ENCODE results near the gene SDE2. TPM values are rescaled to one million over a fixed set of nuclear protein-coding genes. Genes with fewer than 3 reads are reported as not detected.
"Not testable (repeated sequence)": the region's sequence is repeated elsewhere in the genome, so short reads cannot be mapped to it uniquely, and the experiment has no call there.

Gene SDE2
- total RNA-seq, 1 experiment from 2014 or later, result 18.3 TPM

DNA sequence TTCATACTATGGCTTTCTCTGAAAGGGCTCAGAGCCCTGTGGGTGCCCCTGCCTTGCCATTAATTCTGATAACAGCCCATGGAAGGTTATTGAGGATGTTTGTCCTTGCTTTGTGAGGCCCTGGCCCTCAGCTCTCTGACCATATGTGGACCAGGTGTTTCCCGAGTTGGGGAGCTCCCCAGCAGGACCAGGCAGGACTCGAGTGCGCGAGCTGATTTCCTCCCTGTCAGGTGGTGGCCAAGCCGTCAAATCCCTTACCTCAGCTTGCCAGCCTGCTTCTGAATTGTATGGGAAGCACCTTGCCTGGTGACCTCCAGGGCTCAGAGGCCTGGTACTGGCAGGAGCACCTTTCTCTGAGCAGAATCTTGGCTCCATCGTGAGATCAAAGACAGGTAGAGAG is 17.9 kb upstream of the SDE2 start:
- in situ Hi-C loops (cut with HindIII; ENCODE audit: low pct_unique_long_range_greater_than_20kb, low sequenced_read_pairs), result no loop called here
- no peak; the same call in 1 of the 2 replicates for ATAC-seq
- H3K9me3 ChIP-seq (ENCODE audit: control insufficient read depth, insufficient read depth, low read depth, low read length), result no peaks in the 10 kb centered on the region
- TF ChIP-seq SIN3A (IDR thresholded peaks at IDR 0.05; ENCODE audit: borderline replicate concordance, insufficient read depth, low read depth, low read length), result no peak
- TF ChIP-seq CTCF (IDR thresholded peaks at IDR 0.05), result no peak
- TF ChIP-seq, protein P1, sequence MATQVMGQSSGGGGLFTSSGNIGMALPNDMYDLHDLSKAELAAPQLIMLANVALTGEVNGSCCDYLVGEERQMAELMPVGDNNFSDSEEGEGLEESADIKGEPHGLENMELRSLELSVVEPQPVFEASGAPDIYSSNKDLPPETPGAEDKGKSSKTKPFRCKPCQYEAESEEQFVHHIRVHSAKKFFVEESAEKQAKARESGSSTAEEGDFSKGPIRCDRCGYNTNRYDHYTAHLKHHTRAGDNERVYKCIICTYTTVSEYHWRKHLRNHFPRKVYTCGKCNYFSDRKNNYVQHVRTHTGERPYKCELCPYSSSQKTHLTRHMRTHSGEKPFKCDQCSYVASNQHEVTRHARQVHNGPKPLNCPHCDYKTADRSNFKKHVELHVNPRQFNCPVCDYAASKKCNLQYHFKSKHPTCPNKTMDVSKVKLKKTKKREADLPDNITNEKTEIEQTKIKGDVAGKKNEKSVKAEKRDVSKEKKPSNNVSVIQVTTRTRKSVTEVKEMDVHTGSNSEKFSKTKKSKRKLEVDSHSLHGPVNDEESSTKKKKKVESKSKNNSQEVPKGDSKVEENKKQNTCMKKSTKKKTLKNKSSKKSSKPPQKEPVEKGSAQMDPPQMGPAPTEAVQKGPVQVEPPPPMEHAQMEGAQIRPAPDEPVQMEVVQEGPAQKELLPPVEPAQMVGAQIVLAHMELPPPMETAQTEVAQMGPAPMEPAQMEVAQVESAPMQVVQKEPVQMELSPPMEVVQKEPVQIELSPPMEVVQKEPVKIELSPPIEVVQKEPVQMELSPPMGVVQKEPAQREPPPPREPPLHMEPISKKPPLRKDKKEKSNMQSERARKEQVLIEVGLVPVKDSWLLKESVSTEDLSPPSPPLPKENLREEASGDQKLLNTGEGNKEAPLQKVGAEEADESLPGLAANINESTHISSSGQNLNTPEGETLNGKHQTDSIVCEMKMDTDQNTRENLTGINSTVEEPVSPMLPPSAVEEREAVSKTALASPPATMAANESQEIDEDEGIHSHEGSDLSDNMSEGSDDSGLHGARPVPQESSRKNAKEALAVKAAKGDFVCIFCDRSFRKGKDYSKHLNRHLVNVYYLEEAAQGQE (IDR thresholded peaks at IDR 0.05; ENCODE audit: insufficient read depth in 1 of 2, low read depth in 2 of 2, low read length in 1 of 2), result no peak
- TF ChIP-seq POLR2AphosphoS5 (IDR thresholded peaks at IDR 0.05; ENCODE audit: low read depth, low read length), result no peak
- TF ChIP-seq TCF7L2 (IDR thresholded peaks at IDR 0.05; ENCODE audit: low read depth, low read length), result no peak
- no peaks in the 10 kb centered on the region for H3K27me3 ChIP-seq (ENCODE audit: control insufficient read depth, insufficient read depth, low read length)
- H3K4me1 ChIP-seq (ENCODE audit: control insufficient read depth, insufficient read depth, low read length), result no peaks in the 10 kb centered on the region
- BruUV-seq (replicated peaks), result no TSS peak
- no peak overlapping the region for H3K27ac ChIP-seq (ENCODE audit: low read length)
- ChIA-PET POLR2A (no interaction called here), CTCF (no interaction called here)
- intact Hi-C loops (cut with micrococcal nuclease; ENCODE audit: unreplicated experiment), result no loop called here
- no peak for DNase-seq (ENCODE audit: low read depth, low spot score)
- no peak overlapping the region for H3K4me3 ChIP-seq (ENCODE audit: low read depth in 2 of 2, low read length in 2 of 2)
- no peaks in the 10 kb centered on the region for H3K36me3 ChIP-seq (ENCODE audit: control insufficient read depth, insufficient read depth, low read length)

DNA sequence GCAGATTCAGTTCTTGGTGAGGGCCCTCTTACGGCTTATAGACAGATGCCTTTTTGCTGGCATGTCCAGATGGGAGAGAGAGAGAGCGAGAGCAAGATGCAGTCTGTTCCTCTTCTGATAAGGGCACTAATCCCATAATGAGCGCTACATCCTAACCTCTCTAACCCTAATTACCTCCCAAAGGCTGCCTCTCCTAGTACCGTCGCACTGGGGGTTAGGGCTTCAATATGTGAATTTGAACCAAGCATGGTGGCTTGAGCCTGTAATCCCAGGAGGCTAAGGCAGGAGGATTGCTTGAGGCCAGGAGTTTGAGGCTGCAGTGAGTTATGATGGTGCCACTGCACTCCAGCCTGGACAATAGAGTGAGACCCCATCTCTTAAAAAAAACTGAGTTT is 10.5 kb upstream of the SDE2 start:
- ATAC-seq, result no peak
- Histone ChIP-seq H3K9me3 (ENCODE audit: control insufficient read depth, insufficient read depth, low read depth, low read length) (no peaks in the 10 kb centered on the region), H3K27me3 (ENCODE audit: control insufficient read depth, insufficient read depth, low read length) (no peaks in the 10 kb centered on the region), H3K36me3 (ENCODE audit: control insufficient read depth, insufficient read depth, low read length) (no peaks in the 10 kb centered on the region), H3K27ac (ENCODE audit: low read length) (no peak overlapping the region), H3K4me3 (ENCODE audit: low read depth in 2 of 2, low read length in 2 of 2) (no peak overlapping the region), H3K4me1 (ENCODE audit: control insufficient read depth, insufficient read depth, low read length) (no peaks in the 10 kb centered on the region)
- POLR2A ChIA-PET, result no interaction called here
- CTCF ChIA-PET, result no interaction called here
- TF ChIP-seq, protein P1 (IDR thresholded peaks at IDR 0.05; ENCODE audit: insufficient read depth in 1 of 2, low read depth in 2 of 2, low read length in 1 of 2), result no peak
- TF ChIP-seq SIN3A (IDR thresholded peaks at IDR 0.05; ENCODE audit: borderline replicate concordance, insufficient read depth, low read depth, low read length) (no peak), POLR2AphosphoS5 (IDR thresholded peaks at IDR 0.05; ENCODE audit: low read depth, low read length) (no peak), TCF7L2 (IDR thresholded peaks at IDR 0.05; ENCODE audit: low read depth, low read length) (no peak), CTCF (IDR thresholded peaks at IDR 0.05) (no peak)
- intact Hi-C loops (cut with micrococcal nuclease; ENCODE audit: unreplicated experiment) (no loop called here), in situ Hi-C loops (cut with HindIII; ENCODE audit: low pct_unique_long_range_greater_than_20kb, low sequenced_read_pairs) (no loop called here)
- DNase-seq (ENCODE audit: low read depth, low spot score), result no peak
- BruUV-seq (replicated peaks), result no TSS peak

GRCh38 chr1:226007126-226007892 is 8.2 kb upstream of the SDE2 start:
- H3K27me3 ChIP-seq (ENCODE audit: control insufficient read depth, insufficient read depth, low read length); H3K27ac ChIP-seq (ENCODE audit: low read length); H3K4me1 ChIP-seq (ENCODE audit: control insufficient read depth, insufficient read depth, low read length); in situ Hi-C loops (cut with HindIII; ENCODE audit: low pct_unique_long_range_greater_than_20kb, low sequenced_read_pairs); BruUV-seq (replicated peaks); H3K4me3 ChIP-seq (ENCODE audit: low read depth in 2 of 2, low read length in 2 of 2); CTCF ChIA-PET; DNase-seq (ENCODE audit: low read depth, low spot score); H3K36me3 ChIP-seq (ENCODE audit: control insufficient read depth, insufficient read depth, low read length); ATAC-seq; intact Hi-C loops (cut with micrococcal nuclease; ENCODE audit: unreplicated experiment); H3K9me3 ChIP-seq (ENCODE audit: control insufficient read depth, insufficient read depth, low read depth, low read length): not testable (repeated sequence)
- POLR2A ChIA-PET, result interaction anchor here (0.7 kb wide), 1 partner anchor 58 kb away, joined by 3 read pairs; no protein-coding TSS in a partner anchor
